Measurements from ENCODE around the gene HNRNPAB. TPM values are rescaled to one million over a fixed set of nuclear protein-coding genes. Genes with fewer than 3 reads are reported as not detected.

Gene HNRNPAB
- total and polyA plus RNA-seq, 9 of the 15 experiments (the other 6 are each of a cell fraction or from before 2014, with no cell fraction given): 34.6 to 425 (median 236) TPM

- TF ChIP-seq, protein P1, sequence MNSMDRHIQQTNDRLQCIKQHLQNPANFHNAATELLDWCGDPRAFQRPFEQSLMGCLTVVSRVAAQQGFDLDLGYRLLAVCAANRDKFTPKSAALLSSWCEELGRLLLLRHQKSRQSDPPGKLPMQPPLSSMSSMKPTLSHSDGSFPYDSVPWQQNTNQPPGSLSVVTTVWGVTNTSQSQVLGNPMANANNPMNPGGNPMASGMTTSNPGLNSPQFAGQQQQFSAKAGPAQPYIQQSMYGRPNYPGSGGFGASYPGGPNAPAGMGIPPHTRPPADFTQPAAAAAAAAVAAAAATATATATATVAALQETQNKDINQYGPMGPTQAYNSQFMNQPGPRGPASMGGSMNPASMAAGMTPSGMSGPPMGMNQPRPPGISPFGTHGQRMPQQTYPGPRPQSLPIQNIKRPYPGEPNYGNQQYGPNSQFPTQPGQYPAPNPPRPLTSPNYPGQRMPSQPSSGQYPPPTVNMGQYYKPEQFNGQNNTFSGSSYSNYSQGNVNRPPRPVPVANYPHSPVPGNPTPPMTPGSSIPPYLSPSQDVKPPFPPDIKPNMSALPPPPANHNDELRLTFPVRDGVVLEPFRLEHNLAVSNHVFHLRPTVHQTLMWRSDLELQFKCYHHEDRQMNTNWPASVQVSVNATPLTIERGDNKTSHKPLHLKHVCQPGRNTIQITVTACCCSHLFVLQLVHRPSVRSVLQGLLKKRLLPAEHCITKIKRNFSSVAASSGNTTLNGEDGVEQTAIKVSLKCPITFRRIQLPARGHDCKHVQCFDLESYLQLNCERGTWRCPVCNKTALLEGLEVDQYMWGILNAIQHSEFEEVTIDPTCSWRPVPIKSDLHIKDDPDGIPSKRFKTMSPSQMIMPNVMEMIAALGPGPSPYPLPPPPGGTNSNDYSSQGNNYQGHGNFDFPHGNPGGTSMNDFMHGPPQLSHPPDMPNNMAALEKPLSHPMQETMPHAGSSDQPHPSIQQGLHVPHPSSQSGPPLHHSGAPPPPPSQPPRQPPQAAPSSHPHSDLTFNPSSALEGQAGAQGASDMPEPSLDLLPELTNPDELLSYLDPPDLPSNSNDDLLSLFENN (IDR thresholded peaks at IDR 0.05; ENCODE audit: low read depth in 2 of 2, low read length in 2 of 2): no peak
- no peak for TF ChIP-seq PTRF (tag; IDR thresholded peaks at IDR 0.05)
- TF ChIP-seq, protein P2, sequence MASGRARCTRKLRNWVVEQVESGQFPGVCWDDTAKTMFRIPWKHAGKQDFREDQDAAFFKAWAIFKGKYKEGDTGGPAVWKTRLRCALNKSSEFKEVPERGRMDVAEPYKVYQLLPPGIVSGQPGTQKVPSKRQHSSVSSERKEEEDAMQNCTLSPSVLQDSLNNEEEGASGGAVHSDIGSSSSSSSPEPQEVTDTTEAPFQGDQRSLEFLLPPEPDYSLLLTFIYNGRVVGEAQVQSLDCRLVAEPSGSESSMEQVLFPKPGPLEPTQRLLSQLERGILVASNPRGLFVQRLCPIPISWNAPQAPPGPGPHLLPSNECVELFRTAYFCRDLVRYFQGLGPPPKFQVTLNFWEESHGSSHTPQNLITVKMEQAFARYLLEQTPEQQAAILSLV (tag; IDR thresholded peaks at IDR 0.05): no peak
- TF ChIP-seq CCAR2 (IDR thresholded peaks at IDR 0.05; ENCODE audit: low read depth, low read length): no peak
- TF ChIP-seq DACH1 (IDR thresholded peaks at IDR 0.05; ENCODE audit: partially characterized antibody): no peak
- TF ChIP-seq POLR3A (IDR thresholded peaks at IDR 0.05; ENCODE audit: borderline replicate concordance, extremely low read depth, insufficient read depth, insufficient read length): no peak
- no peak for TF ChIP-seq HIVEP1 (CRISPR knock-in tag; IDR thresholded peaks at IDR 0.05)
- no peak for TF ChIP-seq ETV6 (IDR thresholded peaks at IDR 0.05; ENCODE audit: borderline replicate concordance in 1 of 2, low read depth in 2 of 2, low read length in 1 of 2)
- TF ChIP-seq ETV6 (CRISPR knock-in tag; IDR thresholded peaks at IDR 0.05; ENCODE audit: borderline replicate concordance): no peak
Observed at GRCh38 chr5:178242416-178242815, 38.1 kb downstream of the HNRNPAB start (continued).

Data from K562 (cell line).